Lung (tissue), 12 donors: ENCODE results near the gene JAML. TPM values are rescaled to one million over a fixed set of nuclear protein-coding genes. Genes with fewer than 3 reads are reported as not detected.

Experiments
- ATAC-seq: fragments of 200-7000 bp; cut with Tn5 transposase; one replicate; pipeline ENCODE4 v1.9.1; 2020; ENCODE audit warnings: moderate number of reproducible peaks; ENCODE audit not compliant: insufficient read depth, low FRiP score
- DNase-seq, 3 donors: peaks; one replicate each; pipeline ENCODE4 v3.0.0-alpha.2; 2013 to 2017
- H3K27ac ChIP-seq, 2 donors: one replicate each; pipeline ENCODE4 v1.5.1; 2013; ENCODE audit warnings: mild to moderate bottlenecking in 2 of 2, moderate library complexity in 2 of 2, control low read depth in 1 of 2, inconsistent platforms in 1 of 2, low read depth in 1 of 2, low read length in 1 of 2
- H3K27me3 ChIP-seq, 3 donors: one replicate each; pipeline ENCODE4 v1.5.1; 2013; ENCODE audit warnings: low read length in 2 of 3; ENCODE audit not compliant: control insufficient read depth in 3 of 3, insufficient read depth in 3 of 3
- H3K36me3 ChIP-seq, 4 donors: one replicate each; pipeline ENCODE4 v1.5.1; 2013; ENCODE audit warnings: low read length in 4 of 4, mild to moderate bottlenecking in 1 of 4, moderate library complexity in 1 of 4; ENCODE audit not compliant: control insufficient read depth in 4 of 4, insufficient read depth in 4 of 4
- H3K4me1 ChIP-seq, 5 donors: one replicate each; pipeline ENCODE4 v1.5.1; 2013; ENCODE audit warnings: low read length in 5 of 5, mild to moderate bottlenecking in 2 of 5, moderate library complexity in 1 of 5; ENCODE audit not compliant: control insufficient read depth in 5 of 5, insufficient read depth in 5 of 5
- H3K4me3 ChIP-seq: one replicate; pipeline ENCODE4 v1.5.1; 2013; ENCODE audit warnings: mild to moderate bottlenecking, control low read depth, moderate library complexity
- H3K9ac ChIP-seq, 2 donors: one replicate each; pipeline ENCODE4 v1.5.1; 2013; ENCODE audit warnings: low read length in 2 of 2, control low read depth in 1 of 2; ENCODE audit not compliant: insufficient read depth in 1 of 2
- H3K9me3 ChIP-seq, 4 donors: one replicate each; pipeline ENCODE4 v1.5.1; 2013; ENCODE audit warnings: low read length in 3 of 4, mild to moderate bottlenecking in 1 of 4, moderate library complexity in 1 of 4; ENCODE audit not compliant: control insufficient read depth in 4 of 4, insufficient read depth in 3 of 4
- CTCF ChIP-seq: IDR thresholded peaks from 2 replicates; pipeline ENCODE4 v1.5.1; 2012; ENCODE audit warnings: mild to moderate bottlenecking; ENCODE audit errors: control extremely low read depth, extremely low read depth
- WGBS, 2 donors: extraction: QIAGEN DNeasy Blood & Tissue Kit; methylation state at CpG; one replicate each; pipeline ENCODE4 v1.1.7; 2013; 5-methylcytosine and 5-hydroxymethylcytosine counted together
- polyA plus RNA-seq, 2 donors: library from polyadenylated mRNA; stranded (reverse); fragments of 200-250 nt; gene quantifications; one replicate each; pipeline ENCODE4 v1.2.1, GENCODE V29; 2013
- total RNA-seq, 2 donors: library from RNA; depleted of rRNA in 1 of 2; stranded (reverse); fragments of >200 nt in 1 of 2; gene quantifications; one replicate each; pipeline ENCODE4 v1.2.1, GENCODE V29; 2014 to 2021
- donor health status: control.
- donor health status: control.
- donor health status: Bipolar disorder and iron deficiency.
- donor health status: healthy.
- donor health status: DM: yes; HTN: yes; CAD: no.

Gene JAML
- total and polyA plus RNA-seq, 4 donors: 29.3 to 49.1 (median 35.4) TPM

GRCh38 chr11:118229274-118229847 lies 4.5 kb upstream of the JAML start:
- H3K27ac ChIP-seq: peak overlapping the region in 1 of 2 donors; percentile 45
- no peak for TF ChIP-seq CTCF
- ATAC-seq (no peak), DNase-seq (no peak)
- no peaks in the 10 kb centered on the region for H3K4me1 ChIP-seq
- peaks cover 0 to 4% (median 1%) of the 10 kb centered on the region in 4 donors for H3K36me3 ChIP-seq
- peaks cover 0 to 4% (median 3%) of the 10 kb centered on the region in 3 donors for H3K27me3 ChIP-seq
- no peak overlapping the region for H3K9ac ChIP-seq
- WGBS, 2 donors: 30 to 56% methylated on average over 5 of the region's 5 CpGs
- no peak overlapping the region for H3K4me3 ChIP-seq
- H3K9me3 ChIP-seq: no peaks in the 10 kb centered on the region

- no peak overlapping the region for H3K4me3 ChIP-seq
- H3K9ac ChIP-seq: no peak overlapping the region
- TF ChIP-seq CTCF: no peak
- no peaks in the 10 kb centered on the region for H3K9me3 ChIP-seq
- no peak for ATAC-seq
- peaks cover 0 to 4% (median 0%) of the 10 kb centered on the region in 4 donors for H3K36me3 ChIP-seq
- DNase-seq: no peak
- H3K4me1 ChIP-seq: no peaks in the 10 kb centered on the region
- H3K27me3 ChIP-seq: peaks cover 0 to 4% (median 3%) of the 10 kb centered on the region in 3 donors
- peak overlapping the region in 1 of 2 donors; percentile 74 for H3K27ac ChIP-seq
- WGBS, 2 donors: 56 to 68% methylated on average over 8 of the region's 8 CpGs
These were observed 3.3 kb upstream of the JAML start for GRCh38 chr11:118227865-118228785.

GRCh38 chr11:118226781-118227180 lies 2.0 kb upstream of the JAML start:
- 27 to 51% methylated on average over 2 of the region's 2 CpGs for WGBS, 2 donors
- Histone ChIP-seq H3K27ac (no peak overlapping the region), H3K4me1 (no peaks in the 10 kb centered on the region)

More at GRCh38 chr11:118226781-118227180, 2.0 kb upstream of the JAML start:
- DNase-seq (no peak), ATAC-seq (no peak)
- Histone ChIP-seq H3K36me3 (peaks cover 0 to 4% (median 0%) of the 10 kb centered on the region in 4 donors), H3K9me3 (no peaks in the 10 kb centered on the region), H3K4me3 (no peak overlapping the region), H3K9ac (no peak overlapping the region), H3K27me3 (peaks cover 0 to 8% (median 5%) of the 10 kb centered on the region in 3 donors)
- no peak for TF ChIP-seq CTCF
